ENCODE results near the gene NOX3. TPM values are rescaled to one million over a fixed set of nuclear protein-coding genes. Genes with fewer than 3 reads are reported as not detected.

NOX3 gene
- total RNA-seq, 4 donors from 2014 or later = not detected

- no peaks in the 10 kb centered on the region for H3K36me3 ChIP-seq
- H3K9me3 ChIP-seq = peaks cover 0 to 12% (median 0%) of the 10 kb centered on the region in 4 donors
- TF ChIP-seq POLR2A (IDR thresholded peaks at IDR 0.05) = no peak
- TF ChIP-seq, protein P1, sequence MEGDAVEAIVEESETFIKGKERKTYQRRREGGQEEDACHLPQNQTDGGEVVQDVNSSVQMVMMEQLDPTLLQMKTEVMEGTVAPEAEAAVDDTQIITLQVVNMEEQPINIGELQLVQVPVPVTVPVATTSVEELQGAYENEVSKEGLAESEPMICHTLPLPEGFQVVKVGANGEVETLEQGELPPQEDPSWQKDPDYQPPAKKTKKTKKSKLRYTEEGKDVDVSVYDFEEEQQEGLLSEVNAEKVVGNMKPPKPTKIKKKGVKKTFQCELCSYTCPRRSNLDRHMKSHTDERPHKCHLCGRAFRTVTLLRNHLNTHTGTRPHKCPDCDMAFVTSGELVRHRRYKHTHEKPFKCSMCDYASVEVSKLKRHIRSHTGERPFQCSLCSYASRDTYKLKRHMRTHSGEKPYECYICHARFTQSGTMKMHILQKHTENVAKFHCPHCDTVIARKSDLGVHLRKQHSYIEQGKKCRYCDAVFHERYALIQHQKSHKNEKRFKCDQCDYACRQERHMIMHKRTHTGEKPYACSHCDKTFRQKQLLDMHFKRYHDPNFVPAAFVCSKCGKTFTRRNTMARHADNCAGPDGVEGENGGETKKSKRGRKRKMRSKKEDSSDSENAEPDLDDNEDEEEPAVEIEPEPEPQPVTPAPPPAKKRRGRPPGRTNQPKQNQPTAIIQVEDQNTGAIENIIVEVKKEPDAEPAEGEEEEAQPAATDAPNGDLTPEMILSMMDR (IDR thresholded peaks at IDR 0.05) = no peak
- H3K4me3 ChIP-seq = no peak overlapping the region
- no peaks in the 10 kb centered on the region for H3K4me1 ChIP-seq
- no peaks in the 10 kb centered on the region for H3K27me3 ChIP-seq
- DNase-seq = no peak
- H3K27ac ChIP-seq = no peak overlapping the region
These were observed 102.8 kb downstream of the NOX3 start for GRCh38 chr6:155352811-155353210.

- Histone ChIP-seq H3K4me3 (no peak overlapping the region), H3K36me3 (no peaks in the 10 kb centered on the region), H3K9me3 (peaks cover 0 to 12% (median 0%) of the 10 kb centered on the region in 4 donors), H3K4me1 (no peaks in the 10 kb centered on the region), H3K27ac (no peak overlapping the region), H3K27me3 (no peaks in the 10 kb centered on the region)
- no peak for TF ChIP-seq POLR2A (IDR thresholded peaks at IDR 0.05)
- TF ChIP-seq, protein P1 (IDR thresholded peaks at IDR 0.05) = no peak
- no peak for DNase-seq
These were observed 103.6 kb downstream of the NOX3 start for GRCh38 chr6:155352130-155352420.

DNA sequence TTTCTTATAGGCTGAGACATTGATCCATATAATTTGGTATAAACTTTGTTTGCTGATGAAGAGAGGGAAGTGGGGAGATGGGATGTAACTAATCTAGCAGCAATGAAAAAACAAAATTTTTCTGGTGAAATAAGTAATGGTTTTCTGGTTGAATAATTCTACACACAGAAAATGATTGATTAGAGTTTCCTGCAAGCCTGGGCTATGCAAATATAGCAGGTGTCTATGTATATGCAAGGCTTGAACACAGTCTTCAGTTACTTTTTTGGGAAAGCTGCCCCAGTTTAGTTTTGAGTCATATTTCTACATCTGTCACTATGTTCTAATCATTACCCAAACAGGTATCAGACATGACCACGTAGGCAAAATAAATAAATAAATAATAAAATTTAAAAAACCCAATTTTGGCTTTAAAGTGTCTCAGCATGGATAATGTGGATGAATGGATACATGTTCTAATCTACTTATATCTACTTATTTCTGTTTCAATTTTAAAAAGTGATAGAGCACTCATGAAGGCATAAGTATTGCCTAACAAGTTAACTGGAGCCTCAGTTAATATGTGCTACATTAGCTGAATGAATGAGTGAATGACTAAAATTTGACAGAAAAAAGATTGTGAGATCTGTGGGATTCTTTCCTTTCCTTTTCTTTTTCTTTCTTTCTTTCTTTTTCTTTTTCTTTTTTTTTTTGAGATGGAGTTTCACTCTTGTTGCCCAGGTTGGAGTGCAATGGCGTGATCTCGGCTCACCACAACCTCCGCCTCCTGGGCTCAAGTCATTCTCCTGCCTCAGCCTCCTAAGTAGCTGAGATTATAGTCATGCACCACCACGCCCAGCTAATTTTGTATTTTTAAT, 104.1 kb downstream of the NOX3 start:
- TF ChIP-seq, protein P1 (IDR thresholded peaks at IDR 0.05) = no peak
- TF ChIP-seq POLR2A (IDR thresholded peaks at IDR 0.05) = no peak
- Histone ChIP-seq H3K27ac (no peak overlapping the region), H3K9me3 (peaks cover 0 to 12% (median 0%) of the 10 kb centered on the region in 4 donors), H3K4me3 (no peak overlapping the region), H3K27me3 (no peaks in the 10 kb centered on the region), H3K36me3 (no peaks in the 10 kb centered on the region), H3K4me1 (no peaks in the 10 kb centered on the region)
- DNase-seq = no peak

GRCh38 chr6:155349956-155350355, 105.7 kb downstream of the NOX3 start:
- Histone ChIP-seq H3K4me3 (no peak overlapping the region), H3K4me1 (no peaks in the 10 kb centered on the region), H3K27me3 (no peaks in the 10 kb centered on the region), H3K36me3 (no peaks in the 10 kb centered on the region), H3K9me3 (peaks cover 0 to 12% (median 0%) of the 10 kb centered on the region in 4 donors), H3K27ac (no peak overlapping the region)
- no peak for TF ChIP-seq POLR2A (IDR thresholded peaks at IDR 0.05)
- TF ChIP-seq, protein P1 (IDR thresholded peaks at IDR 0.05) = no peak
- no peak for DNase-seq

DNA sequence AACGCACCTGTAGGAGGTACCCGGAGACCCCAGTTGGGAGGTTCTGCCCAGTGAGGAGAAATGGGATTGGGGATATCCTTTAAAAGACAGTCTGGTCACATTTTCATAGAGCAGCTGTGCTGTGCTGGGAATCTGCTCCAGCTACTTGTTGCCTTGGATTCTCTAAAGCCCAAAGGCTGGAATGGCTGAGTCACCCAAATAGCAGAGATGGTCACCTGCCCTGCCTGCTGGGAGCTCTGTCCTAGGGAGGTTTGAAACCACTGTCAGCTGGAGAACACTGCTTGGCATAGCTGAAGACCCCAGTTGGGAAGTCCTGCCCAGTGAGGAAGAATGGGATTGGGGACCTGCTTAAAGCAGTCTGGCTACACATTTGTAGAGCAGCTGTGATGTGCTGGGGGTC, 106.5 kb downstream of the NOX3 start:
- DNase-seq = no peak
- Histone ChIP-seq H3K27ac (no peak overlapping the region), H3K9me3 (peaks cover 0 to 12% (median 0%) of the 10 kb centered on the region in 4 donors), H3K4me3 (no peak overlapping the region), H3K27me3 (no peaks in the 10 kb centered on the region), H3K4me1 (no peaks in the 10 kb centered on the region), H3K36me3 (no peaks in the 10 kb centered on the region)
- no peak for TF ChIP-seq POLR2A (IDR thresholded peaks at IDR 0.05)
- TF ChIP-seq, protein P1 (IDR thresholded peaks at IDR 0.05) = no peak

Data from Peyer's patch (tissue), 4 donors.